GM13976 (cell line): Measurements from ENCODE around the gene FBLN2.

Source experiments
- DNase-seq: peaks from one replicate; pipeline ENCODE4 v3.0.0; 2012; ENCODE audit warnings: low spot score
- CTCF ChIP-seq: IDR thresholded peaks from 2 replicates; pipeline ENCODE4 v1.5.1; 2012; ENCODE audit warnings: borderline replicate concordance, mild to moderate bottlenecking; ENCODE audit not compliant: insufficient read depth; ENCODE audit errors: extremely low read depth, missing control alignments, control extremely low read depth
- in situ Hi-C: fragments of 300-500 bp; cut with MboI; formaldehyde crosslinking; loops from one replicate; pipeline ENCODE4 v1.12.0; 2022; ENCODE audit warnings: low sequenced_read_pairs, mixed read lengths, inconsistent platforms; ENCODE audit not compliant: unreplicated experiment

FBLN2 gene

GRCh38 chr3:13537244-13537908 lies 11.5 kb upstream of the FBLN2 start:
- TF ChIP-seq CTCF, result no peak
- DNase-seq, result no peak
- in situ Hi-C loops, result no loop called here

- no peak for TF ChIP-seq CTCF
- in situ Hi-C loops, result no loop called here
- no peak for DNase-seq
Measured at GRCh38 chr3:13537909-13538296, 11.0 kb upstream of the FBLN2 start.

GRCh38 chr3:13538520-13539291 lies 10.2 kb upstream of the FBLN2 start:
- DNase-seq, result no peak
- no peak for TF ChIP-seq CTCF
- in situ Hi-C loops, result no loop called here

GRCh38 chr3:13539292-13539638 lies 9.7 kb upstream of the FBLN2 start:
- no peak for TF ChIP-seq CTCF
- DNase-seq, result no peak
- in situ Hi-C loops, result no loop called here

GRCh38 chr3:13539671-13540070 lies 9.3 kb upstream of the FBLN2 start:
- in situ Hi-C loops, result no loop called here
- no peak for TF ChIP-seq CTCF
- no peak for DNase-seq

GRCh38 chr3:13540297-13540995 lies 8.5 kb upstream of the FBLN2 start:
- in situ Hi-C loops, result no loop called here
- no peak for TF ChIP-seq CTCF
- no peak for DNase-seq
